Limb (tissue), 2 donors: ENCODE data around the gene RAB22A.

Experiments
- DNase-seq, 2 donors: peaks; one replicate each; pipeline ENCODE4 v3.0.0-alpha.2; 2016; ENCODE audit errors: extremely low spot score in 2 of 2

The RAB22A gene

DNA sequence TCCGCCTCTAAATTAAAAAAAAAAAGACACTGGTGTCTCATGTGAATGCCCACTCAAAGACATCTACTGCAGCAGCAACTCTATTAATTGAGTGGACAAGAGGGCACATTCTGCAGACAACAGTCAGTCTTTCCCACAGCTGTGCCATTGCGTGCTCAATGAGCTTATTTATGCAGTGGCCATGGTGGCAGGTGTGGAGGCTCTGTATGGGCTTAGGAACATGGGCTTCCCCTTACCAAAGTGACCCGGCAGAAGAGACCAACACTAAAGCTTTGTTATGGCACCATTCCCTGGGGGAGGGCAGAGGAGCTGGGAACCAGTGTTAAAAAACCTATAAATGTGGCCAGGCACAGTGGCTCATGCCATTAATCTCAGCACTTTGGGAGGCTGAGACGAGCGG lies 75.3 kb downstream of the RAB22A start:
- DNase-seq, result no peak

DNA sequence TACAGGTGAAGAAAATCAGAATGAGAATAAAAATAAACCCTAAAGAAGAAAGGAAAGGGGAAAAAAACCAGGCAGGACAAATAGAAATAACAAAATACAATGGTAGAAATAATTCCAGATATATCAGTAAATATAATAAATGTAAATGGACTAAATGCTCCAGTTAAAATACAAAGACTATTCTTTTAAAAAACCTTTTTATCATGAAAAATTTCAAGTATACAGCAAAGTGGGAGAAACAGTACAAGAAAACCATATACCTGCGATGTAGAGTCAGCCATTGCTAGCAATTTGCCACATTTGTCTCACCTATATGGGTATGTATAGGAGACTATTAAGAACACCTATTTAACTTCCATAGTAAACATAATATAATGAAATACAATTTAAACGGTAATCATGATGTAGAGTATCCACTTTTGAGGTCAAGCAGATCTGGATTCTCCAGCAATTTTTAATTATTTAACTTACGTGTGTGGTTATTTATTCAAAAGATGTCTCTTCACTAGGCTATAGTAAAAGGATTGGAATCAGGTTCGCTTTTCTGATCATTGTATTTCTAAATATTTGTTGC lies 78.6 kb downstream of the RAB22A start:
- no peak for DNase-seq

DNA sequence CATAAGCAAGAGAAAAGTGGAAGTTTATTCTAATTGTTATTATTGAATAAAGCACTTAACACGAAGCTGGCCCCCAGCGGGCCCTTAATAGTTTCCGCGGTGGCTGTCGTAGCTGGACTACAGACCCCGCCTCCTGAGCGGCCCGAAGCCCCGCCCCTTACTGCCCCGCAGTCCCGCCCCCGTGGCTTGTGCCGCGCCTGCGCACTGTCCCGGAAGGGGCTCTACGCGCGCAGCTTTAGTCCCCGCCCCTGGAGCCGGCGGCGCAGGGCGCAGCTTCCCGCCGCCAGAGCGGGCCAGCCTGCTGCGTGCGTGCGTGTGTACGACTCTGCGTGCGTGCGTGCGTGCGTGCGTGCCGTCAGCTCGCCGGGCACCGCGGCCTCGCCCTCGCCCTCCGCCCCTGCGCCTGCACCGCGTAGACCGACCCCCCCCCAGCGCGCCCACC lies 79.4 kb downstream of the RAB22A start, which contains the start of gene VAPB:
TSS of gene VAPB (plus strand) at position 348 of the 442 bp plus-strand sequence. CDS start 231 bp downstream, outside the sequence.
- DNase-seq, result peak; percentile 96 to 98

DNA sequence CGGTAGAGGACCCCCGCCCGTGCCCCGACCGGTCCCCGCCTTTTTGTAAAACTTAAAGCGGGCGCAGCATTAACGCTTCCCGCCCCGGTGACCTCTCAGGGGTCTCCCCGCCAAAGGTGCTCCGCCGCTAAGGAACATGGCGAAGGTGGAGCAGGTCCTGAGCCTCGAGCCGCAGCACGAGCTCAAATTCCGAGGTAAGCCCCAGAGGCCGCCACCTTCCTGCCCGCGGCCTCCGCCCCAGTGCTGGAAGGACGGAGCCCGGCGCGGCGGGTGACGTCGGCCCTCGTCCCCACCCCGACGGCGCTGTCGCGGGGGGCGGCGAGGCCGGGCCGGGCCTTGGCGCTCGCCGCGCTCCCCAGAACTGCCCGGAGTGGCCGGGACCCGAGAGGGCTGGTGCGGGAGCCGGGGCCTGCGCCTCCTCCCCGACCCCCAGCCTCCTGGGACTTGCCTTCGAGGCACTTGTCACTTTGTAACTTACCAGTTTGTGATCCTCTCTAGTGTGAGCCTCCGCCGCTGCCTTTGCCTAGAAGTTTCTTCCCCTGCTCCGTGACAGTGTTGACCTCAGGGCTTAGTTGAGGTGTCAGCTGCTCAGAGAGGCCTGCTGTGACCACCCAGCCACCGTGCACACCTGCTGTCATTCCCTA lies 79.9 kb downstream of the RAB22A start:
- DNase-seq, result no peak

GRCh38 chr20:58389968-58390658 lies 80.6 kb downstream of the RAB22A start:
- DNase-seq, result no peak

- DNase-seq, result no peak
Observed at GRCh38 chr20:58390659-58391035, 81.1 kb downstream of the RAB22A start.

GRCh38 chr20:58392286-58392685 lies 82.8 kb downstream of the RAB22A start:
- no peak for DNase-seq

- no peak for DNase-seq
Observed at GRCh38 chr20:58393299-58393698, 83.8 kb downstream of the RAB22A start.

DNA sequence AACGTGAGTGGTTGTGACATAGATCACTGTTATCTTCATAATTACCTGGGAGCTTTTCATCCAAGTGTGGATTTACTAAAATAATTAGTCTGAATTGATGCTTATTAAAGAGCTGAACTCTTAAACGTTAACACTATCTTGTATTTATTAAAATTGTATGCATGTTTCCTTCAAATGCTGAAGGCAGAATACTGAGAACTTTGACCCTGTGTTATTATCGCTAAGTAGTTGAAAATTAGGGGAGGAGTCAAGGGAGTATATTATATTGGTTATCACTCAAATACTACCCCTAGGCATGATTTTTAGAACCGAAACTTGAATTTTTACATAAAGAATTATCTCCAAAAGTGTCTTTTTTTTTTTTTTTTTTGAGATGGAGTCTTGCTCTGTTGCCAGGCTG lies 85.3 kb downstream of the RAB22A start:
- DNase-seq, result no peak

- no peak for DNase-seq
Observed at GRCh38 chr20:58395604-58396003, 86.1 kb downstream of the RAB22A start.

DNA sequence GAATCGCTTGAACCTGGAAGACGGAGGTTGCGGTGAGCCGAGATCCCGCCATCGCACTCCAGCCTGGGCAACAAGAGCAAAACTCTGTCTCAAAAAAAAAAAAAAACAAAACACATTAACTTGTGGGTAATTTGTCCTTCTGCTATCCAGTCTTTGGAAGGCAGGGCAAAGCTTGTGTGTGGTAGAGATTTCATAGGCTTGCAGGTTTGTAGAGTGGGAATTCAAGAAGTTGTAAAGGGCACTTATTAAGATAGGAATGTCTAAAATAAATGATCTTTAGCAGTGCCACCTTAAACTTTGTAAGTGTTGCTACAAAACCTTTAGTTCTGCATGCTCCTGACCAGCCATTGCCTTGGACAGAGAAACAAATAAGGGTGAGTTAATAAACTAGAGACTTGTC lies 87.9 kb downstream of the RAB22A start:
- DNase-seq, result no peak

DNA sequence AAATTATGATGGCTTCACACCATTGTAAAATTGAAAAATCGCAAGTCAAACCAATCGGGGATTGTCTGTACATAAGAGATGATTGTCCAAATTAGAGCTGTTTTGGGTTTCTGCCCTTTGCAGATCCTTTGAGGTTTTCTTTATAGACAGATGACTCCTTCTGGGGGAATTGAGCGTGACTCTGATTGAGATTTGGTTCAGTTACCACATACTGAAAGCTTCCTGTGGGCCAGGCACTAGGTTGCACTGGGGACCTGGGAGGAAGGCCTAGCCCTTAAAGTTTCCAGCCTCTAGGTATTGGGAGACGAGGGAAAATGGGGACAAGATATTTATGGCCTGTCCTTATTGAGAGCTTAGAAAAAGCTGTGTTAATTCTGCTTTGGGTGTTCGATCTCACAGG lies 88.7 kb downstream of the RAB22A start:
- no peak for DNase-seq

- DNase-seq, result no peak
Observed at GRCh38 chr20:58399926-58400325, 90.4 kb downstream of the RAB22A start.

GRCh38 chr20:58401162-58401561 lies 91.6 kb downstream of the RAB22A start:
- no peak for DNase-seq

DNA sequence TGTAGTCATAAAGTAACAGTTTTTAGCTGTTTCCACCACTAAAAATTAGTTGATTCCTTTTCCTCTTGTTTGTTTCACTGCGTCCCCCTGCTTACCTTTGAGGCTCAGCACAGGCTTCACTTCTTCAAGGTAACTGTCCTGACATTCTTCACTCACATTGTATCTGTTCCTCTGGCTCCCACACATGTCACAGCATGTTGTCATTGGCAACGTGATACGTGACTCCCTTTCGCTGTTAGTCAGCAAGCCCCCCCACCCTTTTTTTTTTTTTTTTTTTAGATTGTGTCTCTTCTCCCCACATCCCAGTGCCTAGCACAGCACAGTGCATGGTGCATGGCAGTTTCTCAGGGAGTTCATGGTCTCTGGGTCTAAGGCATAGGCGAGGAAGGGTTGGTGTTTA lies 92.8 kb downstream of the RAB22A start:
- DNase-seq, result no peak

GRCh38 chr20:58402827-58403226 lies 93.3 kb downstream of the RAB22A start:
- DNase-seq, result no peak

DNA sequence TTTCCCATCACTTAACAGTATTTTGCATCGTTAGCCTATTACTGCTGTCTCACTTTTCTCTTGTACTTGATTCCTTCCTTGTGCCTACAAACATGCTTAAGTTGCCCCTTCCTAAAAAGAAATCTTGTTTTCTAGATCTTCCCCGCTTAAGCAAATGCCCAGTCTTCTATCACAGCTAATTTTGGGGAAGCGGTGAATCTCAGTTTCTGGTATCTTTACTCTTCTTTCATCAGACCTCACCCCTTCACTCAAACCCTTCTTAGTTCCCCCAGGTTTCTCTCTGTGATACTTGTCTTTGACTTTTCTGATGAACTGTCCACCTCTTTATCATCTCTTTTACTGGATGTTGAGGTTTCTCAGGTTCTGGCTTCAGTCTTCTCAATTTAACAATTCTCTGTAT lies 93.8 kb downstream of the RAB22A start:
- no peak for DNase-seq

- no peak for DNase-seq
Observed at GRCh38 chr20:58405504-58406291, 96.2 kb downstream of the RAB22A start.

DNA sequence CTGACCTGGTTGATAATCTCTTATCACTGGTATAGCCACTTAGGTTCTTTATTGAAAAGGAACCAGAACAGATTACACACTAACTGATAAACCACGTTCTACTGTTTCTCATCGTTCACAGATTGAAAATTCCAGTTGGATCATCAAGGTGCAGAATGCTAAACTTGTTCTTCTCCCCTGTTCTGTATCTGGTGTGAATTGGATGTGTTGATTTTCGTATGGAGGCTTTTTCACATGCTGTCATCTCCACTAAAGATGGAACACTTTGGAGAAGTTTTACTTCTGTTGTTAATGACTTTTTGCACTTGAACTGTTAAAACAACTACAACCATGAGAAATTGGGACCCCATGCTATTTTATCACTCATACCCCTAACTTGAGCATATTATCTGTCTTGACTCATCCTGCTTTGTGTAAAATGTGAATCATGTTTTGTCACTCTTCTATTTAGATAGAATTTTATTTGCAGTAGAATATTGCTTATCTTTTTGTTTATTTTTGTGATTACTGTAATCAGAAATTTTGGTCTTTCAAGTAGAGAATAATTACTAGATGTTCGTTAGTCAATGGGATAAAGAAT lies 97.0 kb downstream of the RAB22A start:
- no peak for DNase-seq

GRCh38 chr20:58407201-58407873 lies 97.8 kb downstream of the RAB22A start:
- no peak for DNase-seq

- DNase-seq, result no peak
Observed at GRCh38 chr20:58407966-58408557, 98.5 kb downstream of the RAB22A start.
